HG03060 (cell line): ENCODE results near the gene HSPA12B.

Experiments used
- ATAC-seq: cut with Tn5 transposase; IDR thresholded peaks from one replicate; pipeline ENCODE4 v1.9.1; 2021; ENCODE audit warnings: low read depth, moderate number of reproducible peaks; ENCODE audit not compliant: unreplicated experiment

HSPA12B gene, protein sequence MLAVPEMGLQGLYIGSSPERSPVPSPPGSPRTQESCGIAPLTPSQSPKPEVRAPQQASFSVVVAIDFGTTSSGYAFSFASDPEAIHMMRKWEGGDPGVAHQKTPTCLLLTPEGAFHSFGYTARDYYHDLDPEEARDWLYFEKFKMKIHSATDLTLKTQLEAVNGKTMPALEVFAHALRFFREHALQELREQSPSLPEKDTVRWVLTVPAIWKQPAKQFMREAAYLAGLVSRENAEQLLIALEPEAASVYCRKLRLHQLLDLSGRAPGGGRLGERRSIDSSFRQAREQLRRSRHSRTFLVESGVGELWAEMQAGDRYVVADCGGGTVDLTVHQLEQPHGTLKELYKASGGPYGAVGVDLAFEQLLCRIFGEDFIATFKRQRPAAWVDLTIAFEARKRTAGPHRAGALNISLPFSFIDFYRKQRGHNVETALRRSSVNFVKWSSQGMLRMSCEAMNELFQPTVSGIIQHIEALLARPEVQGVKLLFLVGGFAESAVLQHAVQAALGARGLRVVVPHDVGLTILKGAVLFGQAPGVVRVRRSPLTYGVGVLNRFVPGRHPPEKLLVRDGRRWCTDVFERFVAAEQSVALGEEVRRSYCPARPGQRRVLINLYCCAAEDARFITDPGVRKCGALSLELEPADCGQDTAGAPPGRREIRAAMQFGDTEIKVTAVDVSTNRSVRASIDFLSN

DNA sequence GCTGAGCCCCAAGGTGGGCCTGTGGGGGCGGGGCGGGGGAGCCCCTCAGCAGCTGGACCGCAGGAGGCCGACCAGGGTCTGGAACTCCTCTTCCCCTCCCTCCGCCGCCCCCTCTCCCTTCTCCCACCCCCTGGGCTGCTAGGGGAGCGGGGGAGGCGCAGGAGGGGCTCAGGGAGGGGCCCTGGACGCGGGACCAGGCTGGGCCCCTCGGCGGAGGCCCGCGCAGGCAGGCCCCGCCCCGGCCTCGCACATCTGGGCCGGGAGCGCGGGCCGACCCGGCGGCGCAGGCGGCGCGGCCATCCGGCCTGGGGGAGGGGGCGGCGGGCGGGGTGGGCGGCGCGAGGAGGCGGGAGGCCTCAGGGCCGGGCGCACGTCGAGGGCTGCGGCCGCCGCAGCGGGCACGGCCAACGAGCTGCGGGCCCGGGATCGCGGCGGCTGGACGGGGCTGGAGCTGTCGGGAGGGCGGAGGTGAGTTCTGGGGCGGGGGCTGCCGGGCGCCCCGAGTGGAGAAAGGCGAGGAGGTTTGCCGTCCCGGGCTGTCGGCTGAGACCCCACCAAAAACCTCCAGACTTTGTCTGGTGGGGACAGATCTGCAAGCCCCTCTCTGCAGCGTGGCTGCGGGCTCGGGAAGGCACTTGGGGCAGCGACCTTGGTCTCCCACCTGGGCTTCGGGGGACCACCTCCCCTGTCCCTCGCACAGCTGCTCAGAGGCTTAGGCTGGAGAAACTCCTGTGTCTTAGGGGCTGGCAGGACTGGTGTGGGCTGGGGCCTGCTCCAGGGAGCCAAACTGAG is at the start of gene HSPA12B:
TSS of gene HSPA12B (plus strand) at position 359 of the 792 bp plus-strand sequence. CDS start 5,990 bp downstream, outside the sequence.
- no peak for ATAC-seq

DNA sequence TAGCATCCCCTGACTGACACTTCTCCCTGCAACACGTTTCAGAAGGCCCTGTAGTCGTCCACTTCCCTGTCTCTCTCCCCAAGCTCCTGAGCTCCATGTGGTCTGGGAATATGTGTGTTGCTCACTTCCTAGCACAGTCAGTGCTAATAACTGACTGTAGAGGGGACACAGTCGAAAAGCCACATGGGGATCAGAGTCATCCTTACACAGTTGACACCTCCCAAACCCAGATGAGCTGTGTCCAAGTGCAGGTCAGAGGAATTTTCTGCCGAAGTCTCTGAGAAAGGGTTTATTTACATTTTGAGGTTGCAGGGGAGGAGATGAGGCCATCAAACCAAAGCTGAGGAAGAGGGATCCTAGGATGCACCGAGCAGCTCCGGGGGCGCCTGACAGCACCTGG is 47.1 kb upstream of the HSPA12B start:
- ATAC-seq = no peak

DNA sequence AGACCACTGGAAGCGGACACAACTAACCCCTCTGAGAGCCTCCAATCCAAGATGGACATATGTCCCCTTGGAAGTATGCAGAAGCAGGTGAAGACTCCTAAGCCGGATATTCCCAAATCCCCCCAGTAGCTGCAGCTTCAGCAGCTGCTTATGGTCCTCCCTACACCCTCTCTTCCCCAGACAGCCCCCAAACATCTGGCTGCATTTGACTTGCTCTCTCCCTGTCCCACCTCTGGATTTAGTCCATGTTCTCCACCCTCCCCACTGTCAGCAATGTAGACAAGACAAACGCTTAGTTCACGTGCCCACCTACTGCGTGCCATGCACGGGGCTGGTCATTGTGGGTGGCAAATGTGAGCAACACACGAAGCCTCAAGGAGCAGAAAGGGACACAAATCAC is 46.1 kb upstream of the HSPA12B start:
- no peak for ATAC-seq

DNA sequence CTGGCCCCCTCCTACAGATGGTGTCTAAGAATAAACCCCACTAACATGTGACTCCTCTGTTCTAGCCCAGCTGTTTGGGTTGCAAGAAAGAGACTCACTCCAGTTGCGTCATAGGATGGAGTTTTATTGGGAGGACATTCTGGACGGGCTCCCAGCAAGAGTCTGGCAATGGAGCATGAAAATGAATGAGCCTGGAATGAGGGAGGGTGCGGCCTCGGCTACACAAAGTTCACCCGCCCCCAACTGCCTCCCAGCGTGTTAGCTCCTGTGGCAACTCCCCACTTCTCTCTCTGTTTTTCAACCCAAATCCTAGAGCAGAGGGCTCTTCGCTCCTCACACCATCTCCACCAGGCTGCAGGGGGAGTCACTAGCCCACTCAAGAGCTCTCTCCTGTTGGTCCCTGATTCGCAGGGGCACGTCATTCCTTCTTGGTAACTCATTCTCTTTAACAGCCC is 45.6 kb upstream of the HSPA12B start:
- ATAC-seq = no peak

DNA sequence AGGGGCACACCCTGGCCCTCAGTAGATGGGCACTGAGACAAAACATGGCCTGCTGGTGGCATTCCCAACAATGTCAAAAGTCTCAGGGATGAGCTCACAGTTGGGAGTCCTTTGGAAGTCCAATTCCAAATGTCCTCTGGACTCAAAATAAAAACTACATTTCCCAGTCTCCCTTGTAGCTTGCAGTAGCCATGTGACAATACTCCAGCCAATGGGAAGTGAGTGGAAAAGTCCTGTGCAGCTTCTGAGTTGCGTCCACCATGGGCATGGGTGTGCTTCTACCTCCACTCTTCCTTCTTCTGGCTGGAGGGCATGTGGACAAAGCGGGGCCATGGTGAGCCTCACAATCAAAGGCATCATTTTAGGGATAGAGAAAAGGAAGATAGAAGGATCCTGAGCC is 44.8 kb upstream of the HSPA12B start:
- no peak for ATAC-seq

DNA sequence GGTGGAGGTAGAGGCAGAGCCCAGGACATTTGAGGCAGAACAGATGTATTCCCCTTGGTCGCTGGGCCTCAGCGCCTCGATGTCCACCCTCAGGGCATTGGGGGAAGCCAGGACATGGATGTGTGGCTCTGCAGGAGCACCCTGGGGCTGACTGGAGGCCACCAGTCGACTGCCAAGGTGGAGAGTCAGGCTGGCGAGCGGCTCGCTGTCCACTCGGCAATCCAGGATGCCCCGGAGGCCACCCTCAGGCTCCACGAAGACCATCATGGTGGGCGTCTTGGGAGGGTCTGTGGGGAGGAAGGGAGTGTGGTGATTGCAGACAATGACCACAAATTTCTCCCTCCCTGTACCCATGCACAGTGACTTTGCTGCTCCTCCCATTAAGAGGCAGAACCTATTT is 42.5 kb upstream of the HSPA12B start:
- no peak for ATAC-seq

DNA sequence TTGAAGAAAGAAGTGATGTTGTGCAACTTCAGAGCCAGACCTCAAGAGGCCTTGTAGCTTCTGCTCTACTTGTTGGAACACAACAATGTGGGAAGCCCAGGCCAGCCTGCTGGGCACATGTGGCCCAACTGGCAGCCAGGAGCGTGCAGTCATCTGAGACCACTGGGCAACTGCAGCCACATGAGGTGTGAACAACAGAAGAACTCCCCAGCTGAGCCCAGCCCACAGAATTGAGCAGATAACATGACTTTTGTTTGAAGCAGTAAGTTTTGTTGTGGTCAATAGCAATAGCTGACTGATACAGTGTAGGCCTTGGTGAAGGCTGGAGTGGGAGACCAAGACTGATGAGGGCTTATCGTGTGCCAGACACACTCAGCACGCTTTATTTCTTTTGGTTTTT is 42.1 kb upstream of the HSPA12B start:
- ATAC-seq = no peak

DNA sequence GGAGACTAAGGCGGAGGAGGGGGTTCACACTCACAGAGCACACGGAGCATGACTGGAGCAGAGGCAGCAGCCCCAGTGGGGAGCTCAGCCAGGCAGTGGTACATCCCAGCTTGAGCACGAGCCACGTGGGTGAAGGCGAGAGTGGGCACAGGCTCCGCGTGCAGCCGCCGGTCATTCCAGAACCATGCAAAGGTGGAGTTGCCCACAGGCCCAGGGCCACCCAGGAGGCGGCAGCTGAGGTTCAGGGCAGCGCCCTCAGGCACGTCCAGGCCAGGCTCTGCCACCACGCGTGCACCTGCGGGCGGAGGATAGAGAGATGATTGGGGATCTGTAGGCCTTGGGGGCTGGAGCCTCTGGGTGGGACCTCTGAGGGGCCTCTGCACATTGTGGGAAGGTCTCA is 41.2 kb upstream of the HSPA12B start:
- ATAC-seq = no peak

DNA sequence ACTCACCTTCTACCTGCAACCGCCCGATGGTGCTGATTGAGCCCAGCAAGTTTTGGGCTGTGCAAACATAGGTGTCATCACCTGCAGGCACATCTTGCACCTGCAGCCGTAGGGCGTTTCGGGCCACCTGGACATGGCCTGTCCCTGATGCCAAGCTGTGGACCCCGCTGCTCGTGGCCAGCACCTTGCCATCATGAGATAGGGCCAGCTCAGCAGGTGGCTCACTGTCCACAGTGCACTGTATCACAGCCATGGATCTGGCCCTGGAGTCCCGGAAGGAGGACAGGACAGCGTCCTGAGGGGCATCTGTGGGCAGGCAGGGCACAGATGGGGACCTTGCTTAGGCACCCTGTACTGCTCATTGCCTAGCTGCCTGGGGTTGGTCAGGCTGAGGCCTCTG is 40.6 kb upstream of the HSPA12B start:
- ATAC-seq = no peak

DNA sequence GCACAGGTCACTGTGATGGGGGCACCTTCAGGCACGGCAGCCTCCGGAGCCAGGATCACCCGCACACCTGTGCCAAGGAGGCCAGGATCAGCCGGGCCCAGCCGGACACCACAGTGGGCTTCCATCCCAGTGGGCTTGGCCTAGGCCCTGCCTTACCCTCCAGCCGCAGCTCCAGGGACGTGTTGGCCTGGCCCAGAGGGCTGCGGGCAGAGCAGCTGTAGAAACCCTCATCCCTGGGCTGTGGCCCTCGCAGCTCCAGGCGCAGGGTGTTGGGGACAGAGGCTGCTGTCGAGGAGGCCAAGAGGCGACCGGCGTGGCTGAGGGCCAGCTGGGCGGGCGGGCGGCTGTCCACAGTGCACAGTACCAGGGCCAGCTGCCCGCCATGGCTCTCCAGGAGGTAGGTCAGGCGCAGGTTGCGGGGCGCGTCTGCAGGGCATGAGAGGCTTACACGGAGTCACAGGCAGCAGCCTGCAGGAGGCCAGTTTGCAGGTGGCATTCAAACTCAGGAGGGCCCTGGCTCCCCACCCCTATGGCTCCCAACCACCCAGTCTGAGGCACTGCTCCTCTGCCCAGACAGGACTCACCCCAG is 39.7 kb upstream of the HSPA12B start:
- ATAC-seq = no peak

DNA sequence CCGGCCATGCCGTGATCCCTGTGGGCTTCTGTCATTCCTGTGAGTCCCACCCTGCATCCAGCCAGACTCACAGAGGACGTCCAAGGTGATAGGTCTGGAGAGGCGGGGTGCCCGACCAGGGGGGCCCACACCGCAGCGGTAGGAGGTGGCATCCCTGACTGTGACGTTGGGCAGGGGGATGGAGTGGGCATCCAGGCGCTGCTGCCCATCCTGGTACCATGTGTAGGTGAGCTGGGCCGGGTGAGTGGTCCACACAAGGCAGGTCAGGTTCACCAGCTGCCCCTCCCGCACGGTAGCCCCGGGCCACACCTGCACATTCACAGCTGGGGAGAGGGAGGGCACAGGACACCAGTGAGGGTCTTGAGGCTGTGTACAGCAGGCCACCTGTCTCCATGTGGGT is 39.1 kb upstream of the HSPA12B start:
- no peak for ATAC-seq

DNA sequence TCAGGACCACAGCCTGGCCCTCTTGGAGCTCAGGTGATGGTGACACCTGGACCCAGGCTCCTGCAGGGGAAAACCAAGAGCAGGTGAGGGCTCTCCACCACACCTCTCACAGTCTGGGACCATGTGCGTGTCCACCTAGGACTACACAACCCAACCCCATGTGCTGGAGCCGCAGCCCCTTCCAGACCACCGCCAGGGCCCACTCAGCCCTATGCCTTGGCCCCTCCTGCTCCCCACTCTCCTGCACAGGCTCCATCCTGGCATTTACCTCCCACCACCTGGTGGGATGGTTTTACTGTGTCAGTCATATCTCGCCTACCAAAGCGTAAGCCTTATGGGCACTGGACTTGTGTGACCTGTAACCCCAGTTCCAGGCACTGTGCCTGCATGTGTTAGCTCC is 37.6 kb upstream of the HSPA12B start:
- ATAC-seq = no peak

DNA sequence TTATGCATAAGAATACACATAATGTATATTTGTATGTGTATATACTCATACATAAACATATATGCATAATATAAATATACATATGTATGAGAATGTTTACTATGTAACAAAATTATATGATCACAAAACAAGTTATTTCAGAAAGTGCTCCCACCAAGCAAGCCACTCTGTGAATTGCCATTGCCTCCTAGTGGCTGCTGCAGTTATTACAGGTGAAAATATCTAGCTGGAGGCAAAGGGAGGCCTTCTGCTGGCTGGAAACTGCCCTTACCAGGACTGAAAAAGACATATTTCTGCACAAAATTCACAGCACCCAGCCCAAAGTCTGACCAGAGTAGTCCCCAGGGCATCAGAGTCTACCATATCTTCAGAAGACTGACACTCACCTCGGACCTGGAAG is 36.3 kb upstream of the HSPA12B start:
- ATAC-seq = no peak

DNA sequence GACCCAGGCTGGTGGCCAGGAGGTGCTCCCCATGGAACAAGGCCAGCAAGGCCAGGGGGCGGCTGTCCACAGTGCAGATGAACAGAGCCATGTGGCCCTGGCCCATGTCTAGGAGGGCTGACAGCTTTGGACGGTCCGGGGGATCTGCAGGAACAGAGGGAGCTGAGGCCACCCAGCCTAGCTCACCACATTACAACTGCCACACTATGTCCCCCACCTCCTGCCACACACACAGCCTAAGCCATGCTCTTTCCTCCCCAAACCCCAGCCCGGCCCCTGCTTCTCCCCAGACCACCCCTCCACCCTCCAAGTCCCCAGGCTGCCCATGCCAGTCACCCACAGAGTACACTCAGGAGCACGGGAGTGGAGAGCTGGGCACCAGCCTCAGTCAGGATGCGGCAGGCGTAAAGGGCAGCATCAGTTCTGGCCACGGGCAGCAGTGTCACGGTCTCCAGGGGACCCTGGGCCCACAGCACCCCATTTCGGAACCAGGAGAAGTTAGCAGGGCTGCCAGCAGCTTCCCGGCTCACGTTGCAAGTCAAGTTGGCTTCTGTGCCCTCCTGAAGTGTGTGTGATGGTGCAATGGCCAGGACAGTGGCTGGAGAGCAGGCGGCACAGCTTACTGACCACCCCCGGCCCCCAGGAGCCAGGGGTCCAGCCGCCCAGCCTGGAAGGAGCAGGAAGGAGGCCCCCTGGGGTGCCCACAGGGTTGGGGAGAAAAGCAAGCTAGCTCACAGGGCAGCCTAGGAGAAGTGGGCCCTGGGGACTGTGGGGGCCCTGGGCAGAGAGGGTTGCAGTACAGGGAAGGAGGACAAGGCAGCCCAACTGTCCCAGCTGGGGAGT is 35.5 kb upstream of the HSPA12B start:
- no peak for ATAC-seq

DNA sequence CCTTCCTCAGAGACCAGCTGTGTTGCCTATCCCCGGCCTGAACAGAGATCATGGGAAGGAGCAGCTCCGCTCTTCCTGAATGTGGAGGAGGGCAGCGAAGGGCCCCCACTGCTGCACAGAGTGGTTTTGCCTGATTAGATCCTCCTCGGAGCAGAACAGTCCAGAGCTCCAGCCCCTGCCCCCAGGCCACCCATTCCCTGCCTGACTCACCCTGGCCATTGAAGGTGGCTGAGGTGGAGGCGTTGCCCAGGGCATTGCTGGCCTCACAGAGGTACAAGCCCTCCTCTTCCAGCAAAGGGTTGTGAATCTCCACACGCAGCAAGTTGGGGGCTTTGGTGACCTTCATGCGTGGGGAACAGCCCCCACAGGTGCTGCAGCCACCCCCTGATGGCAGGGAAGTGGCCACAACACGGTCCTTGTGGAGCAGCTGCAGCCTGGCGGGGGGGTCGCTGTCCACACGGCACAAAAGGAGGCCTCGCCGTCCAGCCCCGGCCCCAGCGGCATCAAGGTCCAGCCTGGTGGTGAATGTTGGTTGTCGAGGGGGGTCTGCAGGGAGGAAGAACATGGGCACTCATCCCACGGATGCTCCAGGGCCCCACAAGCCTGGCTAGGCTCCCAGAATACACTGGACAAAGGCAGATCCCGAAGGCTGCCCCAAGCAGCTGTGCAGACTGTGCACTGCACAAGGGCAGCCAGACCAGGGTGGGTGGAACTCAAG is 34.7 kb upstream of the HSPA12B start:
- no peak for ATAC-seq

DNA sequence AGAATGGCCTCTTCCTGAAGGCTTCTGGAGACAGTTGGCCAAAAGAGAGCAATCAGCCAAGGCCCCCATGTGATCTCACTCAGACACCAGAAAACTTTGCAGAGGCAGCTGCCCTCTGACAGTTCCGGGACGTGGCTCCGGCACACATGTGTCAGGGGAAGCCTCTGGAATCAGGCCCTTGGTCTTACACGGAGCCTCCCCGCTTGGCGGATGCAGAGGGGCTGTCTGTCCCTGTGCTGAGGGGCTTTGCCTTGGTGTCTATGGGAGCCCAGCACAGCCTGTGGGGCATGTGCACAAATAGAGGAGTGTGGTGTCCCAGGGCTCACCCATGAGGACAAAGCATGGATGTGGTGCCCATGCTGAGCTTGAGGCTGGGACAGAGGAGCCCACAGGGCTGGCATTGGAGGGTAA is 33.9 kb upstream of the HSPA12B start:
- no peak for ATAC-seq

DNA sequence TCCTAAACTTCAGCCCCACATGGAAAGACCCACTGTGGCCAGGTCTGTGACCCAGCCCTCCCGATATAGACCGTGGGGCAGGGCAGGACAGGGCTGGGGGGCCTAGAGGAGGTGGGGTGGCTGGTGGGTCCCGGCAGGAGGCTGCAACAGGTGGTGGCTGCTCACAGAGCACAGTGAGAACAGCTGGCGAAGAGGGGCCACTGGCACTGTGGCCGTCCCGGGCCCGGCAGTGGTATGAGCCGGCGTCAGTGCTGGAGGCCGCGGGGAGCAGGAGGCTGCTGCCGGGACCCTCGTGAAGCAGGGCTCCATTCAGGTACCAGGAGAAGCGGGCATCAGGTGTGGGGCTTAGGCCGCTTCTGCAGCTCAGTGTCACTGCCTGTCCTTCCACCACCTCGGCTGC is 33.4 kb upstream of the HSPA12B start:
- no peak for ATAC-seq

DNA sequence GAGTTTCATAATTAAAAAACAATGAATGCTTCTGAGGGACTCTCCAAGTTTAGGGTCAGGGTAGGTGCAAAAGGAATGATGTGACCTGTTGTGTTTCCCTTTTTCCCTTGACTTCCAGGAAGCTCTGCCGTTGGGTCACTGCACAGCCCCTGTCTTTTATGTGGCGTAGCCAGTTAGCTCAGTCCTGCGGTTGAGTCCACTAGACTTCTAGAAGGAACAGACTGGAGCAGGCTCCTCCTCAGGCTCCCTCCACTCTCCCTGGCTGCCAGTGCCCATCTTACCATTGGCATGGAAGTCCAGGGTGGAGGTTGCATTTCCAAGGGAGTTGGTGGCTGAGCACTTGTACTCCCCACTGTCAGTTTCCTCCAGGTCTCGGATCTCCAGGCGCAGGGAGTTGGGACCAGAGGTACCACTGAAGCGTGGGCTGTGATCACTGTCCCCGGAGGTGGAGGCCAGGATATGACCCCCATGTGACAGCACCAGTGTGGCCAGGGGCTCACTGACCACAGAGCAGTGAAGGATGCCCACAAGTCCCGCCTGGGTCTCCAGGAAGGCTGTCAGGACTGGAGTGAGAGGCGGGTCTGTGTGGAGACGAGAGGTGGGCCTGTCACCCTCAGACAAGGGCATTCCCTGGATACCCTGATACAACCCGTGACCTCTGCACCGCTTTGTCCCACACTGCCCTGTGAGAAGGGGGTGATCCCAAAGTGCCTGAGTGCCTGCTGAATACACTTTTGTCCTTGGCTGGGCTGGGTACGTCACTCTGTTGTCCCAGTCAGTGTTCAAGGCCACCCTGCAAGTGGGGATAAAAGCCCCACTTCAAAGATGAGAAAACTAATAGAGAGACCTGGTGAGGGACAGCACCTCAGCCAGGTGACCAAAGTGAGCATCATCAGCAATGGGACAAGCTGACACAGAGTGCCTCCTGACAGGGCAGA is 31.2 kb upstream of the HSPA12B start:
- no peak for ATAC-seq
